Measurements from ENCODE around the gene DOK1. TPM values are rescaled to one million over a fixed set of nuclear protein-coding genes. Genes with fewer than 3 reads are reported as not detected.

DOK1 gene
- total and polyA plus RNA-seq, 8 donors, result 5.9 to 89.3 (median 14.8) TPM

DNA sequence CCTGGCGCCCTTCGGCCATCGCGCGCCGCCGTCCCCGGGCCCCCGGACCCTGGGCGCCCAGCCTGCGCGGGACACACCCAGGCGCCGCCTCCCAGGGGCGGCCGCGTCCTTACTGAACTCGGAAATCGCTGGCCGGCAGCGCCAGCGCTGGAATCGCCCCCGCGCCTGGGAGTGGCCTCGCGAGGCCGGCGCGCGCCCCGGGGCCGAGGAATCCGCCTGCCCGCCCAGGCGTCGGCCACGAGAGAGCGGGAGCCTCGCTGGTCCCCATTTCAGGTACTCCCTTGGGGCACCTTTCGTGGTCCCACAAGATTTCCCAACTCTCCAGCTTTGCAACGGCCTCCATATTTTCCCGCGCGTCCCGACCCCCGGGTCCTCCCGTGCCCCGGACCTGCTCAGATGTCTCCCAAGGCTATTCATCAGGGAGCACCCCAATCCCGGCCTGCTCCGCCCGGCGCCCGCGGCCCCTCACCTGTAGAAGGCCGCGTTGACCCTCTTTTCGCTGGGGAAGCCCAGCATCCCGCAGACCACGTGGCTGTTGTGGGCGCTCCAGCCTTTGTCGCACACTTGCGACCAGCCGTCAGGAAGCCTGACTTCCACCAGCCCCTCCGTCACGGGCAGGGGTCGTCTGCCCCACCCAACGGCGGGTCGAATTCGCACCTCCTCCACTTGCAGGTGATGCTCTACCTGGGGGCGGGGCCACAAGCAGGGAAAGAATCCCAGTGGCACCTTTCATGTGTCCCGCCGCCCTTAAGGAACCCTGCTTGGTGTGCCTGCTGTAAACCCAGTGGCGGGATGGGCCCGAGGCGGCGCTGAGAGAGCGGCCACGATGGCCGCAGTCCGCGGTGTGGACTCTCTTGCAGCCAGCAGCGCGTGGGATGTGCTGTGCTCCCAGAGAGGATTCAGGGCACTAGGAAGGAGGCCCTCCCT is 5.4 kb upstream of the DOK1 start:
- H3K36me3 ChIP-seq, result no peaks in the 10 kb centered on the region
- H3K4me3 ChIP-seq, result peak overlapping the region; percentile 47 to 63 (median 59)

DNA sequence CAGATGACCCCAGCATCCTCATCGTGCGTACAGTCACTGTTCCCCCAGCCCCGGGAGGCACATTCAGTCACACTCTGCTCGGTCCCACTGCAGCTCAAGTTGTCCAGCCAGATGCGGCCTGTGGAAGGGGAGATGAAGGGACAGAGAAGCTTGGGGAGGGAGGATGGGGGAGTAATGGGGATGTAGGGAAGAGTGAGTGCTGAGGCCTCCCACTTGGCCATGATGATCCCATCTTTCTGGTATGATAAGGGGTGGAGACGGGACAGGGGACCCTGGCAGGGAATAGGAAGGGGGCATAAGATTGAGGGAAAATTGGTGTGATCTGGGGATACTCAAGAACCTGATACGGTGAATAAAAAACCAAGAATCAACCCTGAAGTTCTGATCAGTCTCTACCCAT is 4.3 kb upstream of the DOK1 start:
- H3K4me1 ChIP-seq, result peaks cover 14 to 46% (median 36%) of the 10 kb centered on the region in 4 donors
- no peak for DNase-seq
- no peaks in the 10 kb centered on the region for H3K36me3 ChIP-seq
- peaks cover 0 to 5% (median 0%) of the 10 kb centered on the region in 3 donors for H3K27me3 ChIP-seq
- no peak overlapping the region for H3K4me3 ChIP-seq
- TF ChIP-seq, protein P1, sequence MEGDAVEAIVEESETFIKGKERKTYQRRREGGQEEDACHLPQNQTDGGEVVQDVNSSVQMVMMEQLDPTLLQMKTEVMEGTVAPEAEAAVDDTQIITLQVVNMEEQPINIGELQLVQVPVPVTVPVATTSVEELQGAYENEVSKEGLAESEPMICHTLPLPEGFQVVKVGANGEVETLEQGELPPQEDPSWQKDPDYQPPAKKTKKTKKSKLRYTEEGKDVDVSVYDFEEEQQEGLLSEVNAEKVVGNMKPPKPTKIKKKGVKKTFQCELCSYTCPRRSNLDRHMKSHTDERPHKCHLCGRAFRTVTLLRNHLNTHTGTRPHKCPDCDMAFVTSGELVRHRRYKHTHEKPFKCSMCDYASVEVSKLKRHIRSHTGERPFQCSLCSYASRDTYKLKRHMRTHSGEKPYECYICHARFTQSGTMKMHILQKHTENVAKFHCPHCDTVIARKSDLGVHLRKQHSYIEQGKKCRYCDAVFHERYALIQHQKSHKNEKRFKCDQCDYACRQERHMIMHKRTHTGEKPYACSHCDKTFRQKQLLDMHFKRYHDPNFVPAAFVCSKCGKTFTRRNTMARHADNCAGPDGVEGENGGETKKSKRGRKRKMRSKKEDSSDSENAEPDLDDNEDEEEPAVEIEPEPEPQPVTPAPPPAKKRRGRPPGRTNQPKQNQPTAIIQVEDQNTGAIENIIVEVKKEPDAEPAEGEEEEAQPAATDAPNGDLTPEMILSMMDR (IDR thresholded peaks at IDR 0.05), result no peak
- TF ChIP-seq POLR2A (IDR thresholded peaks at IDR 0.05) (no peak), POLR2AphosphoS5 (IDR thresholded peaks at IDR 0.05) (no peak), EP300 (IDR thresholded peaks at IDR 0.05) (no peak)
- no peaks in the 10 kb centered on the region for H3K9me3 ChIP-seq
- H3K27ac ChIP-seq, result no peak overlapping the region
- WGBS, 5 donors, result 89 to 91% (median 91%) methylated on average over 7 of the region's 7 CpGs
- intact Hi-C loops (cut with DNase I; ENCODE audit: low total_unique reads), result no loop called here

More for the DNA sequence above, 5.4 kb upstream of the DOK1 start:
- 3 to 10% (median 4%) methylated on average over 18 to 85 of the region's 85 CpGs for WGBS, 5 donors
- intact Hi-C loops (cut with DNase I; ENCODE audit: low total_unique reads), result no loop called here
- Histone ChIP-seq H3K9me3 (no peaks in the 10 kb centered on the region), H3K27me3 (peaks cover 0 to 5% (median 0%) of the 10 kb centered on the region in 3 donors), H3K27ac (peak overlapping the region; percentile 71 to 80 (median 76)), H3K4me1 (peaks cover 14 to 43% (median 29%) of the 10 kb centered on the region in 4 donors)
- DNase-seq, result peak; percentile 70 to 90
- TF ChIP-seq, protein P1 (IDR thresholded peaks at IDR 0.05), result no peak
- TF ChIP-seq POLR2AphosphoS5 (IDR thresholded peaks at IDR 0.05), result peak in 1 of 3 donors; percentile 33

DNA sequence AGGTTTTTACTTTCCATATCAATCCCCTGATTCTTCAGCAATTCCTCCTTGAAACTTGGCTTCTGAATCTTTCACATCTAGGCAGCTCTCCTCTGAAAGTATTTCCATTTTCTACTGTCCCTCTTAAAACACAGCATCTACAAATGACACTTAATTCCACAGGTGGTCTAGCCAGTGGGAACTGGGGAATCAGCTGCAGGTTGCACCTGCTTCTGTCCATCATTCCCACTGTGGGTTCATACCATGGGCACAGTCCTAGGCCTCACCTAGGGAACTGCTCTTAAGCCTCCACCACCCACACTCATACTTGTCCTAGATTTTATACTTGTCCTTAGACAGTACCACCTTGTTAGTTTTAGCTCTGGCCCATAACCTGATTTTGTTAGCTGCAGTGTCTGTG is 3.0 kb upstream of the DOK1 start:
- no peaks in the 10 kb centered on the region for H3K9me3 ChIP-seq
- H3K4me1 ChIP-seq, result peaks cover 14 to 59% (median 43%) of the 10 kb centered on the region in 4 donors
- no peak overlapping the region for H3K4me3 ChIP-seq
- peaks cover 0 to 5% (median 0%) of the 10 kb centered on the region in 3 donors for H3K27me3 ChIP-seq
- no peak for DNase-seq
- TF ChIP-seq POLR2AphosphoS5 (IDR thresholded peaks at IDR 0.05) (no peak), POLR2A (IDR thresholded peaks at IDR 0.05) (no peak), EP300 (IDR thresholded peaks at IDR 0.05) (no peak)
- TF ChIP-seq, protein P1 (IDR thresholded peaks at IDR 0.05), result no peak
- H3K27ac ChIP-seq, result no peak overlapping the region
- peaks cover 3 to 8% (median 4%) of the 10 kb centered on the region in 4 donors for H3K36me3 ChIP-seq
- intact Hi-C loops (cut with DNase I; ENCODE audit: low total_unique reads), result no loop called here

DNA sequence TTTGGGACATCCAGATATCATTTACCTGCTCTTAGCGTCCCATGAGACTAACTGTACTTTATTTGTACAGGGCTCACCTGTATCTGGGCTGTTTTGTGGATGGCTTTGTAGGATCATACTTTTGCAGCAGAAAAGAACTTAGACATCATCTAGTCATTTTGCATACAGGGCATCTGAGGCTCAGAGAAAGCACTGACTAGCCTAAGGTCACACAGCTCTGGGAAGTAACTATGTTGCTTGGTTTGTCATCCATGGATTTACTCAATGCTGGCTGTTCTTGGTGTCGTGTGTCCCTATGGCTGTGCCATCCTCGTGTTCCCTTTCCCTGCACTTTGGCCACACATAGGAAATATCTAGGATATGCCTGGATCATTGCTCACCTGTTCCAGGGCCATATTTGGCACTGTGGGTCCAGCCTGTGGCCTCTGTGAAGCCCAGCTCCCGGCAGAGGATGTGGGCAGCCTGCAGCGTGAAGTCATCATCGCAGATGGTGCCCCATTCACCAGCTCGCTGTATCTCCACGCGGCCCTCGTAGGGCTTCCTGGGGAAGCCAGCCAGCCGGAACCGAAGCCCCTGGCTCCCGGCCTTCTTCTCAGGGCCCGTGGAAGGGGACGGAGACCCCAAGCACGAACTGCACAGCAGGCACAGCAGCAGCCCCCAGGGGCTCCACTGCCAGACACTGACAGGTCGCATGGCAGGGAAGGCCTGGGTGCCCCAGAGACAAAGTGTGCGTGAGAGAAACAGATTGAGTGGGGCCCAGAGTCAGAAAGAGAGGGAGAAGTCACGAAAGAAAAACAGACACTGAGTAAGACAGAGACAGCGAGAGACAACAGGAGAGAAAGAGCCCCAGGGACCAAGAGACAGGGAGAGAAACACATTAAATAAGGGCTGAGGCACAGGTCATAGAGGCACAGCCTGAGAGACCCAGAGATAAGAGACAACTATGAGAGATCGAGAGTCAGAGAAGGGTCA is 2.3 kb upstream of the DOK1 start:
- H3K4me3 ChIP-seq, result no peak overlapping the region

More for the DNA sequence above, 2.3 kb upstream of the DOK1 start:
- Histone ChIP-seq H3K36me3 (peaks cover 8 to 14% (median 10%) of the 10 kb centered on the region in 4 donors), H3K4me1 (peaks cover 14 to 66% (median 43%) of the 10 kb centered on the region in 4 donors), H3K27ac (no peak overlapping the region), H3K9me3 (no peaks in the 10 kb centered on the region), H3K27me3 (peaks cover 0 to 5% (median 0%) of the 10 kb centered on the region in 3 donors)
- TF ChIP-seq POLR2AphosphoS5 (IDR thresholded peaks at IDR 0.05) (no peak), POLR2A (IDR thresholded peaks at IDR 0.05) (no peak), EP300 (IDR thresholded peaks at IDR 0.05) (no peak)
- TF ChIP-seq, protein P1 (IDR thresholded peaks at IDR 0.05), result no peak
- intact Hi-C loops (cut with DNase I; ENCODE audit: low total_unique reads), result no loop called here
- 78 to 90% (median 85%) methylated on average over 12 to 21 of the region's 21 CpGs for WGBS, 5 donors
- no peak for DNase-seq

All from stomach (tissue), 9 donors.